GM21825 (cell line): Measurements from ENCODE around the gene OTOP2.
"Not testable (repeated sequence)": the region's sequence is repeated elsewhere in the genome, so short reads cannot be mapped to it uniquely, and the experiment has no call there.

Experiments used
- ATAC-seq: cut with Tn5 transposase; IDR thresholded peaks from one replicate; pipeline ENCODE4 v1.9.1; 2021; ENCODE audit warnings: mild to moderate bottlenecking, moderate library complexity; ENCODE audit not compliant: unreplicated experiment

OTOP2 gene

DNA sequence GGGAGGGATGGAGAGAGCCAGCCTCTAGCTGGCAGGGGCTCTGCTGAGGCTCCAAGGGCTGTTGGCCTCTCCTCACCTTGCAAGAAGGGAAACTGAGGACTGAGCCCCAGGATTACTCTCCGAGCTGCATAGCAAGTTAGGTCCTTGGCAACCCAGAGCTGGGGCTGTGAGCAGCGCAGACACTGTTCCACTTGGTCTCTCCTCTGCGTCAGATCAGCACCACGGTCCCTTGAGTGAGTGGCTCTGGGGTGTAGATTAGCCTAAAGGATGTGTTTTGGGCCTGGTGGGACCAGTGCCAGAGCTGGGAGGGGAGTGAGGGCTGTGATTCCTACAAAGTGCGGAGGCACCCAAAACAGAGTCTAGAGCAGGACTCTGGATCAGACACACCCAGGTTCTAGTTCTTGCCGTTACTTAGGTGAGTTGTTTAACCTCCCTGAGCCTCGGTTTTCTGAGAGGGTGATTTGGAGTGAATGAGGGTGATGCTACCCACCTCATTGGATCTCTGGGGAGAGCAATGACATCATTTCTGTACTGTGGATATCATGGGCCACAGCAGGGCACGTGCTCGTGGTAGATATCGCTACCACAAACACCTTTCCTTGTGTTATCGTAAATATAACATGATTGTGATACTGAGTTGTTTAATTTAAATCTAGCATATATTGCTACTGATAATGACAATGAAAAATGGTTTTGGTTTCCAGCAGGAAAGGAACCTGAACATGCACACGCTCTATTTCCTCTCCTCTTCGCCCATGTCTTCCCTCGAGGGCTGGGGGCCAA is 22.5 kb upstream of the OTOP2 start:
- ATAC-seq: no peak

DNA sequence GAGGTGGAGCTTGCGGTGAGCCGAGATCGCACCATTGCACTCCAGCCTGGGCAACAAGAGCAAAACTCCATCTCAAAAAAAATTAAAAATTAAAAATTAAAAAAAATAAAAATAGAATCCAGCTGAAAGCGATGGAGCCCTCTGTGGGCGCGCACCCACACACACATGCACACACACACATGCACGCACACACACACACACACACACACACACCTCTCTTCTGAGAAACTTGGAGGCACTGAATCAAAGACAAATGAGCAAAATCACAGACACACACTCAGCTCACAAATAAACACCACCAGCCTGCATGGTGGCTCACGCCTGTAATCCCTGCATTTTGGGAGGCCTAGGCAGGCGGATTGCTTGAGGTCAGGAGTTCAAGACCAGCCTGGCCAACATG is 21.0 kb upstream of the OTOP2 start:
- no peak for ATAC-seq

DNA sequence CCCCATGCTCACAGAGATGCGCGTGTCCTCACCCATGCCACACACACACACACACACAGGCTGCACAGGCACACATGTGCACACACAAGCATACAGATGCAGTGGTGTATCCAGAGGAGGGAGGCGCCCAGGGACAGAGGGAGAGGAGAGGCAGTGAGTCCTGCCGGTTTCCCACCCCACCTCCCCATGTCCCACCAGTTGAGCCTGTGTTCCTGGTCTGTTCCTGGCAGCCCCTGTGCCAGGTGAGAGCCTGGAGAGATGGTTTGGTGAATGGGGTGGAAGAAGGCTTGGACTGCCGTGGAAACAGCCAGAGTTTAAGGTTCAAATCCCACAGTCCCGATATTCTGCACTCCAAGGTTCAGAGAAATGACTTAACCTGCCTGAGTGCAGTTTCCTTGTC is 20.4 kb upstream of the OTOP2 start:
- ATAC-seq: no peak

DNA sequence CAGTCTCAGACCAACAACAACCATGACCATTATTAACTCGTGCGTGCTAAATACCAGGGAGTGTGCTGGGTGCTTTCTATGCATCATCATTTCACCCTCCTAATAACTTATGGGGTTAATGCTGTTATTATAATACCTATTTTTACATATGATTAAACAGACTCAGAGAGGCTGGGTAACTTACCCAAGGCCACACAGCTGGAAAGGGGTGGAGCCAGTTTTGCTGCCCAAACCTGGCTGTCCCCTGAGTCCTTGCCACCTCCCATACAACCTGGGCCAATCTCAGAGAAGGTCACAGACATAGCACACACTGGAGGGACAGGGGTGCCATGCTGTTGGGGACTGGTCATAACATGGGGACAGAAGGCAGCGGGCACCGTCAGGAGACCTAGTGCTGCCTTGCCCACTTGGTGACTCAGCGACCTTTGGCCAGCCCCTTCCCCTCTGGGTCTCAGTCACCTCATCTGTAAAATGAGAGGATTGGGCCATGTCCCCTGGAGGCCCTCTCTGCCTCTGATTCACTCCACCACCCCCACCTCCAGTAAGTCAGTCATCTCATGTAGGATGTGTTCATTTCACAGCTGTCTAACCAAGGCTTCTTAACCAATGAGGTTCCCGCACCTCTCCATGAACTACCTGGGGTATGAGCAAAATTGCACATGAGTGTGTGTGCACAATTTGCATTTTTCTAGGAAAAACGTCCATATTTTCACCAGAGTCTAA is 19.2 kb upstream of the OTOP2 start:
- ATAC-seq: no peak

DNA sequence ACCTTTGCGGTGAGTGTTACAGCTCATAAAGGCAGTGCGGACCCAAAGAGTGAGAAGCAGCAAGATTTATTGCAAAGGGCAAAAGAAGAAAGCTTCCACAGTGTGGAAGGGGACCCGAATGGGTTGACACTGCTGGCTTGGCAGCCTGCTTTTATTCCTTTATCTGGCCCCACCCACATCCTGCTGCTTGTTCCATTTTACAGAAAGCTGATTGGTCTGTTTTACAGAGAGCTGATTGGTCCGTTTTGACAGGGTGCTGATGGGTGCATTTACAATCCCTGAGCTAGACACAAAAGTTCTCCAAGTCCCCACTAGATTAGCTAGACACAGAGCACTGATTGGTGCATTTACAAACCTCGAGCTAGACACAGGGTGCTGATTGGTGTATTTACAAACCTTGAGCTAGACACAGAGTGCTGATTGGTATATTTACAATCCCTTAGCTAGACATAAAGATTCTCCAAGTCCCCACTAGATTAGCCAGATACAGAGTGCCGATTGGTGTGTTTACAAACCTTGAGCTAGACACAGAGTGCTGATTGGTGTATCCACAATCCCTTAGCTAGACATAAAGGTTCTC is 17.8 kb upstream of the OTOP2 start:
- ATAC-seq: not testable (repeated sequence)

DNA sequence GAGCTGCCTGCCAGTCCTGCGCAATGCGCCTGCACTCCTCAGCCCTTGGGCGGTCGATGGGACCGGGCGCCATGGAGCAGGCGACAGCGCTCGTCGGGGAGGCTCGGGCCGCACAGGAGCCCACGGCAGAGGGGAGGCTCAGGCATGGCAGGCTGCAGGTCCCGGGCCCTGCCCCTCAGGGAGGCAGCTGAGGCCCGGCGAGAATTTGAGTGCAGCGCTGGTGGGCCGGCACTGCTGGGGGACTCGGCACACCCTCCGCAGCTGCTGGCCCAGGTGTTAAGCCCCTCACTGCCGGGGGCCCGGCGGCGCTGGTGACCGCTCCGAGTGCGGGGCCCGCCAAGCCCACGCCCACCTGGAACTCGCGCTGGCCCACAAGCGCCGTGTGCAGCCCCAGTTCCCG is 17.1 kb upstream of the OTOP2 start:
- ATAC-seq: no peak

DNA sequence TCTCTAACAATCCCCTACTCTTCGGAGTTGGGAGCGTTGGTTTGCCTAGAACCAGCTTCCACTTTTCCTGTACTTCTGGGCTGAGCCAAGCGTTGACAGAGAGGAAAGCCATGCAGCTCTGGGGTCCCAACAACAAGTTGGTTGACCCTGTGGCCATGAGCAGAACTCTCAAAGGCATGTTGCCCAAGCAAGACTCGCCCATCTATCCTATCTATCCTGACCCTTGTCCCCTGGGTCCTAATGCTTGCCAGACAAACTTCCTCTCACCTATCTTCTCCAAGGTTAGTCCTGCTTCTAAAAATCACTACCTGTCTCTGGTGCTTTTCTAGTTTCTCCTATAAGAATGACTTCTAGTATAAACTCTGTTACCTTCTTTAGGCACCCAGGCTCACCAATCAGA is 15.0 kb upstream of the OTOP2 start:
- ATAC-seq: not testable (repeated sequence)

DNA sequence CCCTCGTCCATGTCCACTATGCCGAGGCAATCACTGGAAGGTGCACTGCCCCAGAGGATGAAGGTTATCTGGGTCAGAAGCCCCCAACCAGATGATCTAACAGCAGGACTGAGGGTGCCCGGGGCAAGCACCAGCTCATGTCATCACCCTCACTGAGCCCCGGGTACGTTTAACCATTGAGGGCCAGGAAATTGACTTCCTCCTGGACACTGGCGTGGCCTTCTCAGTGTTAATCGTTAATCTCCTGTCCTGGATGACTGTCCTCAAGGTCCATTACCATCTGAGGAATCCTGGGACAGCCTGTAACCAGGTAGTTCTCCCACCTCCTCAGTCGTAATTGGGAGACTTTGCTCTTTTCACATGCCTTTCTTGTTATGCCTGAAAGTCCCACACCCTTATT is 12.7 kb upstream of the OTOP2 start:
- ATAC-seq: not testable (repeated sequence)

DNA sequence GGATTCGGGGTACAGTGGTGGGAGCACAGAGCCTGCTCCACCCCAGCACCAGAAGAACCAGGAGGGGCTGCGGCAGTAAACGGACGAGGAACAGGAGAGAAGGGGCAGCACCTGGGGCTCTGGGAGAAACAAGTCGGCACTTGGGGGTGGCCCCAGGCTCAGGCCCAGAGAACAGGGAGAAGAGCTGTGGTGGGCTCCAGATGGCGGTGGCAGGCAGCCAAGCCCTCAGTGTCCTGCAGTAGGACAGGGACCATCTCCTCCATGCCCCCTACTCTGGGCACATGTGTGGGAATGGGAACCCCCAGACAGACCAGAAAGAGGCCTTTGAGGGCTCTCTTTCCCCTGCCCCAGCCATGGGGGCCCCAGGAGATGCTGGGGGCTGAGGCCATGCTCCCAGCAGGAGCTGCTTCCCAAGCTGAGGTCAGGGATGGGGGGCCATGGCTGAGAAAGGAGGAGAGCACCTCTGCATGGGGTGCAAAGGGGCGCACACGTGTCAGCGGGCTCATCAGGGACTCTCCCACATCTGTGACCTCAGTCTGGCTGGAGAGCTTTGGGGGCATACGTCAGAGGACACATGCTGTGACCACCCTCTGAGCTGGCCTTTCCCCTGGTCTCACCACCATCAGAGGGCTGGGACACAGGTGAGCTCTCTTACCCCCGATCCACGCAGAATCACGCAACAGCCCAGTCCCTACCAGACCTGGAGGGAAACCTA is 7.8 kb upstream of the OTOP2 start:
- ATAC-seq: no peak

DNA sequence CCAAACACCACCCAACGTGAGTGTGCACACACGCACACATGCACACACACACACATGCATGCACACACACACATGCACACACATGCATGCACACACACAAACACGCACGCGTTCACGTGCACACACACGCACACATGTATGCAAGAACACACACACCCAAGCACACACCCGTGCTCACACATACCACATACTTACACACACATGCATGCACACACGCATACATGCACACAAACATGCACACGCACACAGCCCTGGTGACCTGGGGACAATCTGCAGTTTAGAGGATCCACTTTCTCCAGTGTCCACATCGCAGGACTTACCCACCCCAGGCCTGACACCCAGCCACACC is 7.2 kb upstream of the OTOP2 start:
- no peak for ATAC-seq

DNA sequence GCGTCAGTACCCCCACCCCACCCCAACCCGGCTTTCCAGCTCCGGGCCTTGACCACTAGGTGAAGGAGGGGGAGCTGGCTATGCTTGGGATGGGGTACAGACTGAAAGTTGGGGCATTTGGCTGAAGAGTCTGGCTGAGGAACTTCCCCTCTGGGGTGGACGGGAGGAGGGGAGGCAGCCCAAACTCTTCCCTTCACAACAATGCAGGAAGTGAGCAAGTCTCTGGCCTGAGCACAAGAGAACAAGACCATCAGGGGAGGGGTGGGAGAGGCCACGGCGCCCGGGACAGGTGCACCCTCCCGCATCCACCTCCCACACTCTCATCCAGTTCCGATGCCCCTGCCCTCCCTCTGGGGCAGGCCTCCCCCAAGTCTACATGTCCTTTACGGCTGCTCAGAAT is 6.6 kb upstream of the OTOP2 start:
- ATAC-seq: no peak

DNA sequence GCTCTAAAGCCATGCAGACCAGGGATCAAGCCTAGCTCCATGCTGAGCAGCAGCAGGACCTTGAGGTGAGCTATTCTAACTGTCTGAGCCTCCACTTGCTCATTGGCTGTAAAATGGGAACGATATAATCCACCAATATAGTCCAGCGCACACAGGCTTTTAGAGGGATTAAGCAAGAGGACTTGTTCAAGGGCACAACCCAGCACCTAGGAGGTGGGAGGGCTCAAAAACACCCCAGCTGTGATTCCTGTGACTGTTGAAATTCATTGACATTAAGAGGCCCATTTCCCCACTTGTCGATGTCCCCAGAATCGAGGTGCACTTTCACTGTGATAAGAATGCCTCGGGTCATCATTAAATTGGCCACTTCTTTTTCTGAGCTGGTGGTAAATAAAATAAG is 5.2 kb upstream of the OTOP2 start:
- no peak for ATAC-seq

DNA sequence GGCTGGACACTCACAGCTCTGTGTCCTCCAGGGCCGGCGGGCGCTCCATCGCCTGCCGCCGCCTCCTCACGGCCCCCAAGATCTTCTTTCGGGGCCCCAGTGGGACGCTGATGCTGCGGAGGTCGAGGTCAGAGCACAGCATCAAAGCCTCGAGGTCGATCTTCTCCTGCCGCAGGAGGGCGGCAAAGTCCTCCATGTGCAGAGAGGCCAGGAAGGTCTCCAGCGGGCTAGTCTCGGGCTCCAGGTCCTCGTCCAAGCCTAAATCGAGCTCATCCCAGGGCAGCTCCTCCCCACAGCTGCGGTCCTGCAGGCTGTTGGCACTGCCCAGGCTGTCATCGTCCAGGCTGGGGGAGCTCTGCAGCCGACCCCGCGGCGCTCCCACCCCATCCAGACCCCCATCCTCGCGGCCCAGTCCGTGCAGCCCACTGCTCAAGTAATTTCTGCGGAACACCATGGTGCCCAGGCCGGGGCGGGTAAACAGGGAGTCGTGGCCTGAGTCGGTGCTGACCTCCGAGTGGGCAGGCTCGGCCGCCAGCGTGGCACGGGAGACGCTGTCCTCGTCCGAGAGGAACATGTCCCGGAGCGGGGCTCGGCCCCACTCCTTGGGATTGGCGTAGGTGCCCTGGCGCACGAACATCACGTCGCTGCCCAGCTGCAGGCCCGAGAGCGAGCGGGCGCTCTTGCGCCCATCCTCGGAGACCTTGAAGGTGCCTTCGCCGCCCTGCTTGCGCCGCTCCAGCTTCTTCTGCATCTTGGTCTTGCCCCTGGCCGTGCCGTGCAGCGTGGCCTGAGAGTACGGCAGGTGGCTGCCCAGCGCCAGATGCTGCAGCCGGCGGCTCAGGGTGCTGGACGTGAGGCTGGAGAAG is 4.4 kb upstream of the OTOP2 start:
- no peak for ATAC-seq

DNA sequence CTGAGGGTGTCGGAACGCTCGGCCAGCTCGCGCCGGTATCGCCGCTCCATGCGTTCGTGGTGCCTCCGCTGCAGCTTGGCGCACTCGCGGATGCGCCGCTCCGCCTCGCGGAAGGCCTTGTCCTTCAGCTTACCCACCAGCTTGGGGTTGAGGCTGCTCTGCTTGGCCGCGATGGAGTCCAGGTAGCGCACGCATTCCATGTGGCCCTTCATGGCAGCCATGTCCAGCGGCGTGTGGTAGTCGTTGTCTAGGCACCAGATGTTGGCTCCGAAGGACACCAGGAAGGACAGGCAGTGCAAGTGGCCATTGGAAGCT is 3.8 kb upstream of the OTOP2 start:
- no peak for ATAC-seq

DNA sequence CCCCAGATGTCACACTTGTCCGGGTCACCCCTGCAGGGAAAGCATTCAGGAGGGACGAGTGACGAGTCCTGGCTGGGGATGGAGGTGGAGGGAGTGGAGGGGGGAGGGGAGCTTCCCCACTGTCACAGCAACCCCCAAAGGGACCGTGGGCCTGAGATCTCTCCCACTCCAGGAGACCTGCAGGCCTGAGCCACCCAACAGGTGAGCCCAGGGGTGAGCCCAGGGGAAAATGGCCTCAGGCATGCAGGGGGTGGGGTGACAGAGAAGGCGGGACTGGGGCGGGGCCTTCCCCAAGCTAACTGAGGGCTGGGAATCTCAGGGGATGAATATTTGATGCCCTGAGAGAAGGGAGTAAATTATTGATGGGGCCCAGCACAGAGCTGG is 3.4 kb upstream of the OTOP2 start:
- no peak for ATAC-seq

DNA sequence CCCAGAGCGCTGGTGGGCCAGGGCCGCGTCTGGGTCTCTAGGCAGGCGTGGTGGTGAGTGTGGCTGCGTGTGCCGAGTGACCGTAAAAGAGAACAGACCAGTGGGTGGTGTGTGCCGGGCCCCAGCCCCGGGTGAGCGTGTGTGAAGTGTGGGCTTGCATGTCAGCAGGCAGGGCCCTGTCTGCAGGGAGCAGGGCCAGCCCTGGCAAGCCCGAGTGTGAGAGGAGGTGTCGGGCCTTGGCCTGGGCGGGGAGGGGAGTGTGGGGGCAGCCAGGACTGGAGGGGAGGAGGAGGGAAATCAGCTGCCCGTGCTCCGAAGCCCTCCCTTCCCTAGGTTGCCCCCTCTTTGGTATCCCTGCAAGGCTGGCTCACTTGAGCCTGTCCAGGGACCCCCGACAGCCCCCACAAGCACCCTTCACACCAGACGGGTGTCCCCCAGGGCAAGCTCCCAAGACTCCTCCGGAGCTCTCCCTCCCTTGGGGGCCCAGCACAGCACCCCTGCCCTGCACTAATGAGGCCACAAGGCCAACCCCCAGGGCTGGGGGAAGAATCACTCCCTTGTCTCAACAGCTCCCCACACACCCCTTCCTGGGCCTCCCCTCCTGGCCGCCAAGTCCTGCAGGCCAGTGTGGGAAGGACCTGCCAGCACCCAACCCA is 2.9 kb upstream of the OTOP2 start:
- no peak for ATAC-seq

DNA sequence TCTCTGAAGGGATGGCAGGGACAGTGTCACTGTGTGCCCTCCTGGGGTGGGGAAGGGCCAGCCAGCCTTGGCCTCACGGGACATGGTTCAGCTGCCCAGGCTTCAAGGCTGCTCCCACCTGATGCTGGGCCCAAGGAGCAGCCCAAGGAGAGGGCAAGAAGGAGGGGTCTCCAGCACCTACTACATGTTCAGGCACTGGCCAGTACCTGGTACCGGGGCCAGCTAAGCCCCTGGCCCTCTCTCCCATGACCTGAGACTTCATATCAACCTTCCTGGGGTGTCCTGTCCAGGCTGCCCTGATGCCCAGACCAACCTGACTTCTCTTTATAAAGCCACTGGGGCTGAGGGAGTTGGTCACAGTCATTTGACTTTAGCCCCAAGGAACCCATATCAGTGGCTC is 2.3 kb upstream of the OTOP2 start:
- ATAC-seq: no peak

DNA sequence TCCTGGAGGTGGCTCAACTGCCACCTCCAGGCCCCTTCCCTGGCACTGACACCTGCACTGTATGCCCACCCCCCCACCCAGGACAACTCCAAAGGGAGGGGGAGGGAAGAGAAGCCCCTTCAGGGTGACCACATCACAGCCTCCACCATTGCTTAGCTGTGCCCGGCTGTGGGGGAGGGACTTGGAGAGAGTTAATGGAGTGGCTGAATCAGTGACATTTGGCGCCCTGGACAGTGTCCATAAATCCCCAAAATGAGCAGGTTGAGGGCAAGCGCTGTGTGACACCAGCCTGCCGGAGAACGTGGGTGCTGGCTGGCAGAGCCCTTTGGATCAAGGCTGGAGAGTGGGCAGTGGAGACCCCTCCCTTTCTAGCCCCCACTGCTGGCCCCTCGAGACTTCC is 1.9 kb upstream of the OTOP2 start:
- no peak for ATAC-seq

DNA sequence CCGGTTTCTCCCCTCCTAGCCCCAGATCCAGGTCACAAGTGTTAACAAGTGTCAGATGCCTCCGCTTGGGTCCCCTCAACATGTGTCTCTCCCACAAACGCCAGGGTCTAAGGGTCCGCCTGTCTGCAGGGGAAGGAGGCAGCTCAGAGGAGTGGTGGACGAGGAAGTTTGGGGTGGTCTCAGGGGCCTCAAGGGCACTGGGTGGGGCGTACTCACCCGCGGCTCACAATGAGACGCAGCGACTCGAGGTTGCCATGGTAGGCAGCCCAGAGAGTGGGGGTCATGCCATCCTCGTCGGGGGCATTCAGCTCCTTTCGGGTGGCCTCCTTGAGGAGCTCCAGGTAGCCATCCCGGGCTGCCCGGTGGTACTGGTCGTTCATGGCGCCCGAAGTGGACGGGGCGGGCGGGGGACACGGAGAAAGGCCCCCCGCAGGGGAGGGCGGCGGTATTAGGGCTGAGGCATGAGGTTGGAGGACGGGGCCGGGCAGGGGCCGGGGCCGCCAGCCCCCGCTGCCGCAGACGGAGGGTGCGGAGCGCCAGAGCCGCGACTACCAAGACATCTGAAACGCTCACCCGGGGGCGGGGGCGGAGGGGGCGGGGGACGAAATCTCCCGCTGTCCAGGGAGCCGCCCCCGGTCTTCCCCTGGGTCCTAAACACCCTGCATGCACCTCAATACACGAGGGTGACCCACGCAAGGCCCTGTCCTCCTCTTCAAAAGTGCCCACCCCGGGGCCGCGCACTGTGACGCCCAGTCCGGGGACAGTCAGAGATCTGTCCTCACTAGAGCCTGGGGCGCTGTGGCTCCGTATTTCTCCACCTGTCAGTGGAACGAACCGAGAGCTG is 1.2 kb upstream of the OTOP2 start, which contains the start of gene USH1G:
Gene USH1G, minus strand, starts transcription at position 562 of the 844 bp plus-strand sequence. Its CDS starts 182 bp downstream, at position 380.
- ATAC-seq: no peak
